Immature natural killer cell (primary cell): ENCODE measurements around the gene WFIKKN1. TPM values are rescaled to one million over a fixed set of nuclear protein-coding genes. Genes with fewer than 3 reads are reported as not detected.

Source experiments
- DNase-seq, 3 donors: peaks; one replicate each; pipeline ENCODE4 v3.0.0; 2022; ENCODE audit warnings: mixed read lengths in 1 of 3
- H3K27ac Mint-ChIP-seq, 6 donors: one replicate each; pipeline ENCODE4 v1.8.0; 2020; ENCODE audit warnings: mixed read lengths in 6 of 6, mild to moderate bottlenecking in 5 of 6, inconsistent platforms in 4 of 6, moderate library complexity in 3 of 6
- H3K27me3 Mint-ChIP-seq, 3 donors: one replicate each; pipeline ENCODE4 v1.8.0; 2020 to 2021; ENCODE audit warnings: low read depth in 3 of 3, mild to moderate bottlenecking in 3 of 3, mixed read lengths in 3 of 3, moderate library complexity in 3 of 3, inconsistent platforms in 1 of 3
- H3K36me3 Mint-ChIP-seq, 3 donors: one replicate each; pipeline ENCODE4 v1.8.0; 2020; ENCODE audit warnings: mixed read lengths in 3 of 3, inconsistent platforms in 2 of 3, mild to moderate bottlenecking in 2 of 3
- H3K4me1 Mint-ChIP-seq, 2 donors: one replicate each; pipeline ENCODE4 v1.8.0; 2020; ENCODE audit warnings: inconsistent platforms in 2 of 2, mild to moderate bottlenecking in 2 of 2, mixed read lengths in 2 of 2, moderate library complexity in 1 of 2
- H3K4me3 Mint-ChIP-seq, 5 donors: one replicate each; pipeline ENCODE4 v1.8.0; 2020; ENCODE audit warnings: mild to moderate bottlenecking in 5 of 5, mixed read lengths in 5 of 5, inconsistent platforms in 3 of 5, moderate library complexity in 3 of 5
- H3K9me3 Mint-ChIP-seq, 6 donors: one replicate each; pipeline ENCODE4 v1.8.0; 2020; ENCODE audit warnings: mild to moderate bottlenecking in 6 of 6, mixed read lengths in 6 of 6, inconsistent platforms in 4 of 6, moderate library complexity in 3 of 6
- polyA plus RNA-seq, 3 donors: library from polyadenylated mRNA; unstranded; fragments of 300-500 nt; fragmentation: Illumina TruSeq; gene quantifications; one replicate each; pipeline ENCODE4 v1.2.3, GENCODE V29; 2021

The WFIKKN1 gene
- polyA plus RNA-seq, 3 donors from 2014 or later = 0.17 to 0.19 TPM; not detected in 1

DNA sequence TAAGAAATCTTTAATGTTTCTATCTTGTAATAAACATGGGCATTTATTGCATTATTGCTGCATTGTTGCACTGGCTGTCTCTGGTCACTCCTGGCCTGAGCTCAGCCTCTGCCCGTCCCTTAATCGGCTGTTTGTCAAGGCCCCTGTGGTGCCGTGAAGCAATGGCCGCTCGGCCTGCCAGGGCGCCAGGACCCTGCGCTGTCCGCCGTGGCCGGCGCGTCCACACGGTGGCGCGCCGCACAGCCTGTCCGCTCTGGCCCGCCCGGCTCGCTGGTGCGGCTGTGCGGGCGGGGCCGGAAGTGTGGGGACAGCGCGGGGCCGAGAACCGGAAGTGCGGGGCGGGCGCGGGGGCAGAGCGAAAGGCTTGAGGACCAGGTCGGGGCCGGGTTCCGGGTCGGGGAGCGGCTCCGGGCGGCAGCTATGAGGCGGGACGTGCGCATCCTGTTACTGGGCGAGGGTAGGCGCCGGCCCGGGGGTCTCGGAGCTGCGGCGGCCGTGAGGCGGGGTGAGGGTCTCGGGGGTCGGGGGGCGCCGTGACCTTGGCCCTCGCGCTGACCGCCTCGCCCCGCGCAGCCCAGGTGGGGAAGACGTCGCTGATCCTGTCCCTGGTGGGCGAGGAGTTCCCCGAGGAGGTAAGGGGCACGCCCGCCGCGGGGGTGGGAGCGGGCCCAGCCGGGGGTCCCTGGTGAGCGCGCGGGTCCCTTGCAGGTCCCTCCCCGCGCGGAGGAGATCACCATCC is 37.2 kb downstream of the WFIKKN1 start, which contains the start of gene RHOT2:
TSS of gene RHOT2 (plus strand) at position 353 of the 739 bp plus-strand sequence. CDS start at position 421, 68 bp downstream.
- peaks cover 1 to 3% (median 2%) of the 10 kb centered on the region in 3 donors for H3K27me3 Mint-ChIP-seq
- peak within 1 kb of the TSS; percentile 69 to 82 (median 76) for H3K4me3 Mint-ChIP-seq
- peak; percentile 95 to 96 (median 96) for DNase-seq
- H3K27ac Mint-ChIP-seq = peak within 1 kb of the TSS; percentile 81 to 95 (median 88)
- no peaks in the 10 kb centered on the region for H3K9me3 Mint-ChIP-seq
- H3K4me1 Mint-ChIP-seq = peaks cover 6 to 12% of the 10 kb centered on the region in 2 donors
- no peaks in the 10 kb centered on the region for H3K36me3 Mint-ChIP-seq

GRCh38 chr16:668519-669171 is 37.9 kb downstream of the WFIKKN1 start:
- Mint-ChIP-seq H3K9me3 (no peaks in the 10 kb centered on the region), H3K27me3 (peaks cover 1 to 3% (median 2%) of the 10 kb centered on the region in 3 donors), H3K4me1 (peaks cover 6 to 11% of the 10 kb centered on the region in 2 donors), H3K4me3 (peak overlapping the region; percentile 58 to 80 (median 69)), H3K27ac (peak overlapping the region in 3 of 6 donors; percentile 34 to 70 (median 62)), H3K36me3 (no peaks in the 10 kb centered on the region)
- no peak for DNase-seq

DNA sequence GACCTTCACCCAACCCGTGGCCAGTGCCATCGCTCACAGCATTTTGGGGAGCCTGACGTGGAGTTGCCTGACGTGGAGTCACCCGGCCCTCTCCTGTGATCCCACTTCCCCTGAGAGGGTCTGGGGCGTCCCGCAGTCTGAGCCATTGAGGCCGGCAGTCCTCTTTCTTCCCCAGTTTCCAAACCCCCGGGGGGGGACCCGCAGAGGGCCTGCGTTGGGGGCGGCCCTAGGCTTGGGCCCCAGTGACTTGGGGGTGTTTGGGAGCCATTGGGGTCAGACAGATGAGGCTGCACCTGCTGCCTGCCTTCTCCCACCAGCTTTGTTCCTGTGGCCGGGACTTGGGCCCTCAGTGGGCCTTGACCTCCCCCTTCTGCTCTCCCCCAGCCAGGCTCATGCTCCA is 38.9 kb downstream of the WFIKKN1 start:
- peaks cover 1 to 3% (median 2%) of the 10 kb centered on the region in 3 donors for H3K27me3 Mint-ChIP-seq
- peak overlapping the region; percentile 5 to 80 (median 53) for H3K4me3 Mint-ChIP-seq
- H3K27ac Mint-ChIP-seq = peak overlapping the region in 1 of 6 donors; percentile 75
- H3K4me1 Mint-ChIP-seq = peaks cover 6 to 11% of the 10 kb centered on the region in 2 donors
- H3K36me3 Mint-ChIP-seq = no peaks in the 10 kb centered on the region
- no peak for DNase-seq
- no peaks in the 10 kb centered on the region for H3K9me3 Mint-ChIP-seq

DNA sequence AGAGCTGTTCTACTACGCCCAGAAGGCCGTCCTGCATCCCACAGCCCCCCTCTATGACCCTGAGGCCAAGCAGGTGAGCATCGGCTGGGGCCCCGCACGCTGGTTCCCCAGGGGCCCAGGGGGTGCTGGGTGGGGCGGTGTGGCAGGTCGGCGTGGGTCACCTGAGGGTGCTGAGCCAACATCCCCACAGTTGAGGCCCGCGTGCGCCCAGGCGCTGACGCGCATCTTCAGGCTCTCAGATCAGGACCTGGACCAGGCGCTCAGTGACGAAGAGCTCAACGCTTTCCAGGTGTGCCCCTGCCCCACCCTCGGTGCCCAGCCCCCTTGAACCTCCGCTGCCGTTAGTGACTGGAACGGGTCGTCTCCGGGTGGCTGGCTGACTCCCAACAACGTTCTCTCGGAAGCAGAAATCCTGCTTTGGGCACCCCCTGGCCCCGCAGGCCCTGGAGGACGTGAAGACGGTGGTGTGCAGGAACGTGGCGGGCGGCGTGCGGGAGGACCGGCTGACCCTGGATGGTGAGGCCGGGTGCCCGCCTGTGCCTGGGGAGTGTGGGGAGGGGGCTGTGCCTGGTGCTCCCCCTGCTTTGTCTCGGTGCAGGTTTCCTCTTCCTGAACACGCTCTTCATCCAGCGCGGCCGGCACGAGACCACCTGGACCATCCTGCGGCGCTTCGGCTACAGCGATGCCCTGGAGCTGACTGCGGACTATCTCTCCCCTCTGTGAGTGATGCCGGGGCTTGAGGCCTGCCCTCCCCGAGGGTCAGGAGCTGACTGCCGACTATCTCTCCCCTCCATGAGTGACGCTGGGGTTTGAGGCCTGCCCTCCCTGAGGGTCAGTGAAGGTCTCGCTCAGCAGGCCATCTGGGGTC is 39.9 kb downstream of the WFIKKN1 start:
- peaks cover 2 to 6% (median 4%) of the 10 kb centered on the region in 3 donors for H3K27me3 Mint-ChIP-seq
- H3K36me3 Mint-ChIP-seq = no peaks in the 10 kb centered on the region
- peaks cover 6 to 15% of the 10 kb centered on the region in 2 donors for H3K4me1 Mint-ChIP-seq
- DNase-seq = no peak
- peak overlapping the region; percentile 18 to 63 (median 53) for H3K4me3 Mint-ChIP-seq
- no peaks in the 10 kb centered on the region for H3K9me3 Mint-ChIP-seq
- H3K27ac Mint-ChIP-seq = peak overlapping the region in 1 of 6 donors; percentile 62

- Mint-ChIP-seq H3K4me1 (peaks cover 6 to 15% of the 10 kb centered on the region in 2 donors), H3K27me3 (peaks cover 2 to 6% (median 4%) of the 10 kb centered on the region in 3 donors), H3K4me3 (no peak overlapping the region)
Measured at GRCh38 chr16:671353-672131, 40.8 kb downstream of the WFIKKN1 start.

DNA sequence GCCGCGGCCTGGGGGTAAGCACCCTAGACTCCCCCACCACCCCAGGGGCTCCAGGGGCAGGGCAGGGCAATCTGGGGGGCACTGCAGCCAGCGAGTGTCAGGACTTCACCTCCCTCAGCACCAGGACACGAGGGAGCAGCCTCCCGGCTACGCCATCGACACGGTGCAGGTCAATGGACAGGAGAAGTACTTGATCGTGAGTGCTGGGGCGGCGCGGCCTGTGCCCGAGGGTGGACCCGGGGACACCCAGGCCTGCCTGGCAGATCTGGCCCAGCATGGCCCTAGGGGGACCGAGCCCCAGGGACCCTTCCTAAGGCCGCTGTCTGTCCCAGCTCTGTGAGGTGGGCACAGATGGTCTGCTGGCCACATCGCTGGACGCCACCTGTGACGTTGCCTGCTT is 41.6 kb downstream of the WFIKKN1 start:
- Mint-ChIP-seq H3K27ac (no peak overlapping the region), H3K9me3 (no peaks in the 10 kb centered on the region), H3K4me3 (no peak overlapping the region), H3K4me1 (peaks cover 5 to 15% of the 10 kb centered on the region in 2 donors), H3K36me3 (no peaks in the 10 kb centered on the region), H3K27me3 (peaks cover 2 to 8% (median 4%) of the 10 kb centered on the region in 3 donors)
- DNase-seq = no peak

More at GRCh38 chr16:671353-672131, 40.8 kb downstream of the WFIKKN1 start:
- Mint-ChIP-seq H3K27ac (no peak overlapping the region), H3K36me3 (no peaks in the 10 kb centered on the region), H3K9me3 (no peaks in the 10 kb centered on the region)
- DNase-seq = no peak

DNA sequence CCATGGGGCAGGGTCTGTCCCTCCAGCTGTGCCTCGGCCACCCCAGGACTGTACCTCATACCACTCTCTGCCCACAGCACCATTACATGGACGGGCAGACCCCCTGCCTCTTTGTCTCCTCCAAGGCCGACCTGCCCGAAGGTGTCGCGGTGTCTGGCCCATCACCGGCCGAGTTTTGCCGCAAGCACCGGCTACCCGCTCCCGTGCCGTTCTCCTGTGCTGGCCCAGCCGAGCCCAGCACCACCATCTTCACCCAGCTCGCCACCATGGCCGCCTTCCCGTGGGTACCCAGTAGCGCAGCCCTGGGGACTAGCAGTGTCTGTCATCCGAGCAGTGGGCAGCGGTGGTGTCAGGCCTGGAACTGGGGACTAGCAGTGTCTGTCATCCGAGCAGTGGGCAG is 42.1 kb downstream of the WFIKKN1 start:
- no peak for DNase-seq

GRCh38 chr16:673399-673991 is 42.7 kb downstream of the WFIKKN1 start:
- Mint-ChIP-seq H3K4me1 (peaks cover 0 to 10% of the 10 kb centered on the region in 2 donors), H3K27ac (no peak overlapping the region), H3K36me3 (no peaks in the 10 kb centered on the region), H3K27me3 (peaks cover 0 to 6% (median 3%) of the 10 kb centered on the region in 3 donors), H3K4me3 (no peak overlapping the region), H3K9me3 (no peaks in the 10 kb centered on the region)
- no peak for DNase-seq

More for the DNA sequence above, 42.1 kb downstream of the WFIKKN1 start:
- Mint-ChIP-seq H3K4me3 (no peak overlapping the region), H3K36me3 (no peaks in the 10 kb centered on the region), H3K9me3 (no peaks in the 10 kb centered on the region), H3K27ac (no peak overlapping the region), H3K4me1 (peaks cover under 1 to 10% of the 10 kb centered on the region in 2 donors), H3K27me3 (peaks cover 0 to 8% (median 3%) of the 10 kb centered on the region in 3 donors)

GRCh38 chr16:674214-674881 is 43.6 kb downstream of the WFIKKN1 start:
- no peak overlapping the region for H3K27ac Mint-ChIP-seq
- no peak overlapping the region for H3K4me3 Mint-ChIP-seq
- peaks cover 0 to 8% (median 5%) of the 10 kb centered on the region in 3 donors for H3K27me3 Mint-ChIP-seq
- peaks cover 0 to 12% of the 10 kb centered on the region in 2 donors for H3K4me1 Mint-ChIP-seq
- H3K36me3 Mint-ChIP-seq = no peaks in the 10 kb centered on the region
- H3K9me3 Mint-ChIP-seq = no peaks in the 10 kb centered on the region
- DNase-seq = no peak

GRCh38 chr16:674968-675883 is 44.4 kb downstream of the WFIKKN1 start, which contains the start of gene RHBDL1:
Gene RHBDL1, plus strand, starts transcription at chr16:675671. Its CDS starts 120 bp downstream, at chr16:675791.
- Mint-ChIP-seq H3K27ac (no peak within 1 kb of the TSS), H3K4me1 (peaks cover 0 to 8% of the 10 kb centered on the region in 2 donors)

DNA sequence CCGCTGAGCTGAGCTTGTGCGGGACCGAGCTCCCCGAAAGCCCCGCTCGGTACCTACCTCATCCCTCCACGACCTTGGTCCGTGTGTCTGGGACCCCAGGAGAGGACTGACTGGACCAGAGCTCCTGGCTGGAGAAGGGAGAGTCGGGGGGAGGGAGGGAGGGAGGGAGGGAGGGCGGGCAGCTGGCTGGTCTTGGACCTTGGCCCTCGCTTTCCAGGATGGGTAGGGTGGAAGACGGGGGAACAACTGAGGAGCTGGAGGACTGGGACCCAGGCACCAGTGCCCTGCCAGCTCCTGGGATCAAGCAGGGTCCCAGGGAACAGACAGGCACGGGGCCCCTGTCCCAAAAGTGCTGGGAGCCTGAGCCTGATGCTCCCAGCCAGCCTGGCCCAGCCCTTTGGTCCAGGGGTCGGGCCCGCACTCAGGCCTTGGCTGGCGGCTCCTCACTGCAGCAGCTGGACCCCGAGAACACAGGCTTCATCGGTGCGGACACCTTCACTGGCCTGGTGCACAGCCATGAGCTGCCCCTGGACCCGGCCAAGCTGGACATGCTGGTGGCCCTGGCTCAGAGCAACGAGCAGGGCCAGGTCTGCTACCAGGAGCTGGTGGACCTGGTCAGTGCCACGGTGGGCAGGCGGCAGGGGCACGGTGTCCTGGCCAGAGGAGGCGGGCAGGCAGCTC is 45.2 kb downstream of the WFIKKN1 start:
- DNase-seq = no peak
- H3K4me3 Mint-ChIP-seq = no peak overlapping the region
- no peaks in the 10 kb centered on the region for H3K36me3 Mint-ChIP-seq
- H3K27me3 Mint-ChIP-seq = peaks cover 0 to 8% (median 7%) of the 10 kb centered on the region in 3 donors
- no peaks in the 10 kb centered on the region for H3K9me3 Mint-ChIP-seq
- no peak overlapping the region for H3K27ac Mint-ChIP-seq
- H3K4me1 Mint-ChIP-seq = peaks cover 3 to 10% of the 10 kb centered on the region in 2 donors

More at GRCh38 chr16:674968-675883, 44.4 kb downstream of the WFIKKN1 start, which contains the start of gene RHBDL1:
- no peaks in the 10 kb centered on the region for H3K9me3 Mint-ChIP-seq
- H3K27me3 Mint-ChIP-seq = peaks cover 0 to 8% (median 7%) of the 10 kb centered on the region in 3 donors
- peak in 1 of 3 donors; percentile 24 for DNase-seq
- H3K4me3 Mint-ChIP-seq = peak within 1 kb of the TSS in 4 of 5 donors; percentile 12 to 32 (median 16)
- no peaks in the 10 kb centered on the region for H3K36me3 Mint-ChIP-seq
